ENCODE measurements around the gene HOXD8.

DNA sequence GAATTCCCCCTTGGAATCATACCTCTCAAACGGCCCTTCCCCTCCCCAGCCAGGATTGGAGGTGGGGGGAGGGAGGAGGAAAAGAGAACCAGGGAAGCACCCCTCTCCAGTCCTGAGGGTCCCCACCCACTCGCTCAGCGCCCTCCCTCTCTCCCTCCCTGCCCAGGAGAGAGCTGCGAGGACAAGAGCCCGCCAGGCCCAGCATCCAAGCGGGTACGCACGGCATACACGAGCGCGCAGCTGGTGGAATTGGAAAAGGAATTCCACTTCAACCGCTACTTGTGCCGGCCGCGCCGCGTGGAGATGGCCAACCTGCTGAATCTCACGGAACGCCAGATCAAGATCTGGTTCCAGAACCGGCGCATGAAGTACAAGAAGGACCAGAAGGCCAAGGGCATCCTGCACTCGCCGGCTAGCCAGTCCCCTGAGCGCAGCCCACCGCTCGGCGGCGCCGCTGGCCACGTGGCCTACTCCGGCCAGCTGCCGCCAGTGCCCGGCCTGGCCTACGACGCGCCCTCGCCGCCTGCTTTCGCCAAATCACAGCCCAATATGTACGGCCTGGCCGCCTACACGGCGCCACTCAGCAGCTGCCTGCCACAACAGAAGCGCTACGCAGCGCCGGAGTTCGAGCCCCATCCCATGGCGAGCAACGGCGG, 42.0 kb downstream of the HOXD8 start:
- TF ChIP-seq, protein P1, sequence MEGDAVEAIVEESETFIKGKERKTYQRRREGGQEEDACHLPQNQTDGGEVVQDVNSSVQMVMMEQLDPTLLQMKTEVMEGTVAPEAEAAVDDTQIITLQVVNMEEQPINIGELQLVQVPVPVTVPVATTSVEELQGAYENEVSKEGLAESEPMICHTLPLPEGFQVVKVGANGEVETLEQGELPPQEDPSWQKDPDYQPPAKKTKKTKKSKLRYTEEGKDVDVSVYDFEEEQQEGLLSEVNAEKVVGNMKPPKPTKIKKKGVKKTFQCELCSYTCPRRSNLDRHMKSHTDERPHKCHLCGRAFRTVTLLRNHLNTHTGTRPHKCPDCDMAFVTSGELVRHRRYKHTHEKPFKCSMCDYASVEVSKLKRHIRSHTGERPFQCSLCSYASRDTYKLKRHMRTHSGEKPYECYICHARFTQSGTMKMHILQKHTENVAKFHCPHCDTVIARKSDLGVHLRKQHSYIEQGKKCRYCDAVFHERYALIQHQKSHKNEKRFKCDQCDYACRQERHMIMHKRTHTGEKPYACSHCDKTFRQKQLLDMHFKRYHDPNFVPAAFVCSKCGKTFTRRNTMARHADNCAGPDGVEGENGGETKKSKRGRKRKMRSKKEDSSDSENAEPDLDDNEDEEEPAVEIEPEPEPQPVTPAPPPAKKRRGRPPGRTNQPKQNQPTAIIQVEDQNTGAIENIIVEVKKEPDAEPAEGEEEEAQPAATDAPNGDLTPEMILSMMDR (IDR thresholded peaks at IDR 0.05): no peak
- no peak for TF ChIP-seq POLR2A (IDR thresholded peaks at IDR 0.05)
- TF ChIP-seq POLR2AphosphoS5 (IDR thresholded peaks at IDR 0.05): no peak
